Fibroblast of lung (primary cell): ENCODE results near the gene DMAC1. TPM values are rescaled to one million over a fixed set of nuclear protein-coding genes. Genes with fewer than 3 reads are reported as not detected.

Source experiments
- DNase-seq, 2 donors: peaks; one replicate each; pipeline versions ENCODE4 v3.0.0 to v3.0.0-alpha.2; 2010; ENCODE audit warnings: low read depth in 2 of 2
- H2AFZ ChIP-seq: 2 replicates; pipeline ENCODE4 v1.5.1; 2012; ENCODE audit warnings: low read length, control low read depth, inconsistent platforms
- H3K27ac ChIP-seq: 2 replicates; pipeline ENCODE4 v1.5.1; 2011; ENCODE audit warnings: low read length, control low read depth; ENCODE audit not compliant: insufficient read depth
- H3K27me3 ChIP-seq: 2 replicates; pipeline ENCODE4 v1.5.1; 2011; ENCODE audit warnings: mild to moderate bottlenecking, low read length; ENCODE audit not compliant: control insufficient read depth, insufficient read depth
- H3K36me3 ChIP-seq: 2 replicates; pipeline ENCODE4 v1.5.1; 2011; ENCODE audit warnings: low read length; ENCODE audit not compliant: control insufficient read depth, insufficient read depth
- H3K4me1 ChIP-seq: 2 replicates; pipeline ENCODE4 v1.5.1; 2011; ENCODE audit warnings: low read length; ENCODE audit not compliant: control insufficient read depth, insufficient read depth; ENCODE audit errors: extremely low read depth
- H3K4me2 ChIP-seq: 2 replicates; pipeline ENCODE4 v1.5.1; 2011; ENCODE audit warnings: low read length, control low read depth; ENCODE audit not compliant: insufficient read depth; ENCODE audit errors: extremely low read depth
- H3K4me3 ChIP-seq, 4 experiments: fragments of 200-600 bp in 1 of 4; sonication (generic) in 1 of 4; replicated peaks in 1 of 4; 2 replicates each; pipeline ENCODE4 v1.5.1; 2011 to 2016; ENCODE audit warnings: low read length in 4 of 4, low read depth in 3 of 4, mild to moderate bottlenecking in 3 of 4, control low read depth in 2 of 4, inconsistent platforms in 1 of 4, mixed read lengths in 1 of 4; ENCODE audit not compliant: insufficient read depth in 1 of 4; ENCODE audit errors: control extremely low read depth in 1 of 4
- H3K79me2 ChIP-seq: 2 replicates; pipeline ENCODE4 v1.5.1; 2012; ENCODE audit warnings: mild to moderate bottlenecking, low read length, inconsistent platforms; ENCODE audit not compliant: control insufficient read depth, insufficient read depth
- H3K9ac ChIP-seq: 2 replicates; pipeline ENCODE4 v1.5.1; 2011; ENCODE audit warnings: mild to moderate bottlenecking, low read length, control low read depth; ENCODE audit not compliant: insufficient read depth
- H3K9me3 ChIP-seq: 2 replicates; pipeline ENCODE4 v1.5.1; 2012; ENCODE audit warnings: low read depth, low read length; ENCODE audit not compliant: control insufficient read depth, insufficient read depth
- H4K20me1 ChIP-seq: 2 replicates; pipeline ENCODE4 v1.5.1; 2011; ENCODE audit warnings: low read length; ENCODE audit not compliant: control insufficient read depth, insufficient read depth; ENCODE audit errors: extremely low read depth
- EZH2 ChIP-seq: IDR thresholded peaks from 2 replicates; pipeline ENCODE4 v1.5.1; 2012; ENCODE audit warnings: low read length, control low read depth, mild to moderate bottlenecking; ENCODE audit errors: missing control alignments
- polyA plus RNA-seq, 2 donors: library from polyadenylated mRNA; depleted of rRNA in 1 of 2; stranded (reverse) in 1 of 2; unstranded in 1 of 2; fragments of >200 nt; gene quantifications; 2 replicates each; pipeline ENCODE4 v1.2.1, GENCODE V29; 2011 to 2012; ENCODE audit warnings: missing spikeins in 1 of 2
- total RNA-seq: library from RNA; depleted of rRNA; stranded (reverse); fragments of >200 nt; gene quantifications from 2 replicates; pipeline ENCODE4 v1.2.1, GENCODE V29; 2014
- TF ChIP-seq, protein P1 (sequence below), 2 donors: IDR thresholded peaks in 1 of 2; conservative IDR thresholded peaks in 1 of 2; 1 replicate in 1 of 2; 2 replicates in 1 of 2; pipeline ENCODE4 v1.5.1; 2011 to 2012; ENCODE audit warnings: low read length in 2 of 2, control low read depth in 1 of 2, inconsistent platforms in 1 of 2, low read depth in 1 of 2, mild to moderate bottlenecking in 1 of 2

Gene DMAC1
- total and polyA plus RNA-seq, 2 donors (not counting 1 experiment from before 2014, with no cell fraction given) = 8.1 to 12.6 TPM

DNA sequence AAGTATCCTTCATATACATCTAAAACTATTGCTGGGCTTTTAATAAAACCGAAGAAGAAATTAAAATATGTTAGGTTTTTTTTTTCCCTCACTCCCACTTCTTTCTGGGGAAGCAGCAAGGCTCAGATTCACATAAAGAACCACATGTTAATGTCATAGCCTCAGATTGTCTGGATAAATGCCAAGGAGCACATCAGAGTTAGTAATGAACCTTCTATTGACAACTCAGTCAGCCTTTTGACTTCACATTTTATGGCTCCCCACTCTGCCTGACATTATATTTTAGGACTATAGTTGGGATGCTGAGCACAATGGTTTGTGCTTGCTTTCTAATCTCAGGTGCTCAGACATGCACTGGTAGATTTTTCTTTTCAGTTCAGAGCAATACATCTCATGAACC, 21.8 kb downstream of the DMAC1 start:
- no peak overlapping the region for H2AFZ ChIP-seq
- no peaks in the 10 kb centered on the region for H3K27me3 ChIP-seq

DNA sequence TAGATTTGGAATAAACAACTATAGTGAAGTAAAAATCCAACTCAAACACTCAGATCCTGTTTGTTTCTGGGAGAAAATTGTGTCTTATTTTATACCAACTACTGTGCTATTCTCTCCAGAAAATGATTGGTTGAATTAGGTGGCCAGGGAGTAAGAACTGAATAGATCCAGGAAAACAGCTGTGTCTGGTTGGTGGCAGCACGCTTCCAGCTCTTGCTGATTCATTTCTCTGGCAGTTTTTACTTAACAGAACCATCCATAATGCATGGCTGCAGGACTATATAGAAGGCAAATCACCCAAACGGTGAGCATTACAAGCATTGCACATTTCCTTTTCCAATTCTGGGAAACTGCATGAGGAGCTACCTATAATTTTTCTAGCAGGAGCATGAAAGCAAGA, 29.5 kb downstream of the DMAC1 start:
- Histone ChIP-seq H3K4me2 (no peak overlapping the region), H3K9me3 (no peaks in the 10 kb centered on the region), H3K36me3 (no peaks in the 10 kb centered on the region), H3K4me1 (no peaks in the 10 kb centered on the region), H3K4me3 (no peak overlapping the region), H3K9ac (no peak overlapping the region), H3K79me2 (no peaks in the 10 kb centered on the region), H4K20me1 (no peaks in the 10 kb centered on the region), H2AFZ (no peak overlapping the region), H3K27ac (no peak overlapping the region), H3K27me3 (no peaks in the 10 kb centered on the region)
- DNase-seq = no peak
- TF ChIP-seq EZH2 = no peak
- TF ChIP-seq, protein P1, sequence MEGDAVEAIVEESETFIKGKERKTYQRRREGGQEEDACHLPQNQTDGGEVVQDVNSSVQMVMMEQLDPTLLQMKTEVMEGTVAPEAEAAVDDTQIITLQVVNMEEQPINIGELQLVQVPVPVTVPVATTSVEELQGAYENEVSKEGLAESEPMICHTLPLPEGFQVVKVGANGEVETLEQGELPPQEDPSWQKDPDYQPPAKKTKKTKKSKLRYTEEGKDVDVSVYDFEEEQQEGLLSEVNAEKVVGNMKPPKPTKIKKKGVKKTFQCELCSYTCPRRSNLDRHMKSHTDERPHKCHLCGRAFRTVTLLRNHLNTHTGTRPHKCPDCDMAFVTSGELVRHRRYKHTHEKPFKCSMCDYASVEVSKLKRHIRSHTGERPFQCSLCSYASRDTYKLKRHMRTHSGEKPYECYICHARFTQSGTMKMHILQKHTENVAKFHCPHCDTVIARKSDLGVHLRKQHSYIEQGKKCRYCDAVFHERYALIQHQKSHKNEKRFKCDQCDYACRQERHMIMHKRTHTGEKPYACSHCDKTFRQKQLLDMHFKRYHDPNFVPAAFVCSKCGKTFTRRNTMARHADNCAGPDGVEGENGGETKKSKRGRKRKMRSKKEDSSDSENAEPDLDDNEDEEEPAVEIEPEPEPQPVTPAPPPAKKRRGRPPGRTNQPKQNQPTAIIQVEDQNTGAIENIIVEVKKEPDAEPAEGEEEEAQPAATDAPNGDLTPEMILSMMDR (conservative IDR thresholded peaks at IDR 0.05 in 1 of 2, IDR thresholded peaks at IDR 0.05 in 1 of 2; ENCODE audit: low read depth in 1 of 2, low read length in 2 of 2) = no peak

More for the DNA sequence above, 21.8 kb downstream of the DMAC1 start:
- Histone ChIP-seq H3K4me2 (no peak overlapping the region), H3K27ac (no peak overlapping the region), H3K36me3 (no peaks in the 10 kb centered on the region), H3K9ac (no peak overlapping the region), H3K79me2 (no peaks in the 10 kb centered on the region), H3K9me3 (no peaks in the 10 kb centered on the region), H3K4me3 (no peak overlapping the region), H4K20me1 (no peaks in the 10 kb centered on the region), H3K4me1 (no peaks in the 10 kb centered on the region)
- TF ChIP-seq, protein P1 (conservative IDR thresholded peaks at IDR 0.05 in 1 of 2, IDR thresholded peaks at IDR 0.05 in 1 of 2; ENCODE audit: low read depth in 1 of 2, low read length in 2 of 2) = no peak
- TF ChIP-seq EZH2 = no peak
- no peak for DNase-seq

DNA sequence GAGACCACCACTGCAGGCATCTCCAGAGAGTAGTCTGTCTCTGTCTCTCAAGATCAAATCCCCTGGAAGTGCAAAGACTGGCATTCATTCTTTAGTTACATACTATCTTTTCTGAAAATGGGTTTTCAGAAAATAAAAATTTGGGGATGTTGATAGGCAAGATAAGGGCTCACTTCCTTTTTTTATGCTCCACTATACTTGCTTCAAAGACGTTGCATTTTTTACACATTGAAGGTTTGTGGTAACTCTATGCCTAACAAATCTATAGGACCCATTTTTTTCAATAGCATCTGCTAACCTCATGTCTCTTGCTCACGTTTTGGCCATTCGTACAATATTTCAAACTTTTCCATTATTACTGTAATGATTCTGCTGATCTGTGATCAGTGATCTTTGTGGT, 37.0 kb downstream of the DMAC1 start:
- Histone ChIP-seq H3K27ac (no peak overlapping the region), H3K79me2 (no peaks in the 10 kb centered on the region), H3K36me3 (no peaks in the 10 kb centered on the region), H2AFZ (no peak overlapping the region), H3K9ac (no peak overlapping the region), H3K4me3 (no peak overlapping the region), H3K9me3 (no peaks in the 10 kb centered on the region), H3K4me2 (no peak overlapping the region), H3K27me3 (no peaks in the 10 kb centered on the region), H4K20me1 (no peaks in the 10 kb centered on the region), H3K4me1 (no peaks in the 10 kb centered on the region)
- no peak for DNase-seq
- TF ChIP-seq, protein P1 (conservative IDR thresholded peaks at IDR 0.05 in 1 of 2, IDR thresholded peaks at IDR 0.05 in 1 of 2; ENCODE audit: low read depth in 1 of 2, low read length in 2 of 2) = no peak
- no peak for TF ChIP-seq EZH2
